ENCODE measurements around the gene C16orf90.

- TF ChIP-seq CTCF (IDR thresholded peaks at IDR 0.05; ENCODE audit: insufficient read depth, low read length, poor library complexity, severe bottlenecking), result no peak
- no peak for TF ChIP-seq EZH2phosphoT487 (conservative IDR thresholded peaks at IDR 0.05; ENCODE audit: low read length)
Observed at GRCh38 chr16:3454631-3455147, 40.6 kb downstream of the C16orf90 start.
